HG03565 (cell line): ENCODE results near the gene HNF4A.

Experiments used
- ATAC-seq: cut with Tn5 transposase; IDR thresholded peaks from one replicate; pipeline ENCODE4 v1.9.1; 2021; ENCODE audit warnings: mild to moderate bottlenecking, moderate library complexity; ENCODE audit not compliant: unreplicated experiment

HNF4A gene

GRCh38 chr20:44390280-44390679 is 34.8 kb downstream of the HNF4A start:
- ATAC-seq, result no peak

- no peak for ATAC-seq
Observed at GRCh38 chr20:44392088-44392775, 36.7 kb downstream of the HNF4A start.

GRCh38 chr20:44392776-44393607 is 37.5 kb downstream of the HNF4A start:
- ATAC-seq, result no peak

- ATAC-seq, result no peak
Observed at GRCh38 chr20:44393608-44394451, 38.3 kb downstream of the HNF4A start.

GRCh38 chr20:44394452-44394701 is 38.9 kb downstream of the HNF4A start:
- ATAC-seq, result no peak

- ATAC-seq, result no peak
Observed at GRCh38 chr20:44394702-44395460, 39.4 kb downstream of the HNF4A start.

GRCh38 chr20:44395461-44396340 is 40.2 kb downstream of the HNF4A start:
- ATAC-seq, result no peak

GRCh38 chr20:44396369-44397130 is 41.1 kb downstream of the HNF4A start:
- ATAC-seq, result no peak

- ATAC-seq, result no peak
Observed at GRCh38 chr20:44398335-44398734, 42.8 kb downstream of the HNF4A start.

- no peak for ATAC-seq
Observed at GRCh38 chr20:44399446-44399845, 43.9 kb downstream of the HNF4A start.

GRCh38 chr20:44400671-44400969 is 45.1 kb downstream of the HNF4A start:
- ATAC-seq, result no peak

GRCh38 chr20:44400970-44401769 is 45.7 kb downstream of the HNF4A start:
- no peak for ATAC-seq

GRCh38 chr20:44401770-44402390 is 46.4 kb downstream of the HNF4A start:
- ATAC-seq, result no peak

- ATAC-seq, result no peak
Observed at GRCh38 chr20:44402391-44403193, 47.1 kb downstream of the HNF4A start.

- ATAC-seq, result no peak
Observed at GRCh38 chr20:44403194-44404112, 48.0 kb downstream of the HNF4A start.
